Glutamatergic neuron (in vitro differentiated cells): ENCODE measurements around the gene MERTK. TPM values are rescaled to one million over a fixed set of nuclear protein-coding genes. Genes with fewer than 3 reads are reported as not detected.

Source experiments
- DNase-seq: peaks from one replicate; pipeline ENCODE4 v3.0.0; 2022
- H3K27ac Mint-ChIP-seq: one replicate; pipeline ENCODE4 v1.8.0; 2020; ENCODE audit warnings: mild to moderate bottlenecking, mixed read lengths, inconsistent platforms; ENCODE audit not compliant: unreplicated experiment
- H3K27me3 Mint-ChIP-seq: one replicate; pipeline ENCODE4 v1.8.0; 2020; ENCODE audit warnings: mild to moderate bottlenecking, moderate library complexity, mixed read lengths, inconsistent platforms; ENCODE audit not compliant: unreplicated experiment
- H3K36me3 Mint-ChIP-seq: one replicate; pipeline ENCODE4 v1.8.0; 2020; ENCODE audit warnings: mild to moderate bottlenecking, mixed read lengths, inconsistent platforms; ENCODE audit not compliant: unreplicated experiment
- H3K4me1 Mint-ChIP-seq: one replicate; pipeline ENCODE4 v1.8.0; 2020; ENCODE audit warnings: mild to moderate bottlenecking, low read depth, mixed read lengths, inconsistent platforms; ENCODE audit not compliant: unreplicated experiment
- H3K4me3 Mint-ChIP-seq: one replicate; pipeline ENCODE4 v1.8.0; 2020; ENCODE audit warnings: mild to moderate bottlenecking, mixed read lengths, inconsistent platforms; ENCODE audit not compliant: unreplicated experiment
- H3K9me3 Mint-ChIP-seq: one replicate; pipeline ENCODE4 v1.8.0; 2020; ENCODE audit warnings: mild to moderate bottlenecking, moderate library complexity, mixed read lengths, inconsistent platforms; ENCODE audit not compliant: unreplicated experiment
- total RNA-seq: library from RNA; stranded (reverse); fragmentation: NEBNext Ultra II Directional; extraction: Animal tissue kit (Norgen Biotek cat#: 25700); gene quantifications from one replicate; pipeline ENCODE4 v1.2.1, GENCODE V29; 2021; ENCODE audit not compliant: unreplicated experiment
- TF ChIP-seq, protein P1 (sequence below): fragments of 200-600 bp; sonication (generic); IDR thresholded peaks from one replicate; pipeline ENCODE4 v1.5.0; 2021; ENCODE audit not compliant: partially characterized antibody, unreplicated experiment

Gene MERTK
- total RNA-seq, 1 donor from 2014 or later = 2.3 TPM

DNA sequence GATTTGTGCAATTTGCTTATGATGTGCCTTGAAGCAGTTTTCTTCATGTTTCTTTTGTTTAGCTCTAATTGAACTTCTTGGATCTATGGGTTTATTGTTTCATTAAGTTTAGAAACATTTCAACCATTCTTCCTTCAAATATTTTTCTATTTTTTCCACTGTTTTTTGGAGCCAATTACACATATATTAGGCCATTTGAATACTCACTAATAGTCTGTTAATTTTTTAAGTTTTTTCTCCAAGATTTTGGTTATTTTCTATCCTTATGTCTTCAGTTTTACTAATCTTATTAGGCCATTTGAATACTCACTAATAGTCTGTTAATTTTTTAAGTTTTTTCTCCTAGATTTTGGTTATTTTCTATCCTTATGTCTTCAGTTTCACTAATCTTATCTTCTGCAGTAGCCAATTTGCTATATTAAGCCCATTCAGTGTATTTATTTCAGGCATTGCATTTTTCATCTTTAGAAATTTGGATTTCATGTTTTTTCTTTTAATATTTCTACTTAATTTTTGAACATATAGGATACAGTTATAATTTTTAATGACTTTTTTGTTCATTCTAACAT is 147.1 kb downstream of the MERTK start:
- H3K27me3 Mint-ChIP-seq = no peaks in the 10 kb centered on the region
- H3K9me3 Mint-ChIP-seq = no peaks in the 10 kb centered on the region
- TF ChIP-seq, protein P1, sequence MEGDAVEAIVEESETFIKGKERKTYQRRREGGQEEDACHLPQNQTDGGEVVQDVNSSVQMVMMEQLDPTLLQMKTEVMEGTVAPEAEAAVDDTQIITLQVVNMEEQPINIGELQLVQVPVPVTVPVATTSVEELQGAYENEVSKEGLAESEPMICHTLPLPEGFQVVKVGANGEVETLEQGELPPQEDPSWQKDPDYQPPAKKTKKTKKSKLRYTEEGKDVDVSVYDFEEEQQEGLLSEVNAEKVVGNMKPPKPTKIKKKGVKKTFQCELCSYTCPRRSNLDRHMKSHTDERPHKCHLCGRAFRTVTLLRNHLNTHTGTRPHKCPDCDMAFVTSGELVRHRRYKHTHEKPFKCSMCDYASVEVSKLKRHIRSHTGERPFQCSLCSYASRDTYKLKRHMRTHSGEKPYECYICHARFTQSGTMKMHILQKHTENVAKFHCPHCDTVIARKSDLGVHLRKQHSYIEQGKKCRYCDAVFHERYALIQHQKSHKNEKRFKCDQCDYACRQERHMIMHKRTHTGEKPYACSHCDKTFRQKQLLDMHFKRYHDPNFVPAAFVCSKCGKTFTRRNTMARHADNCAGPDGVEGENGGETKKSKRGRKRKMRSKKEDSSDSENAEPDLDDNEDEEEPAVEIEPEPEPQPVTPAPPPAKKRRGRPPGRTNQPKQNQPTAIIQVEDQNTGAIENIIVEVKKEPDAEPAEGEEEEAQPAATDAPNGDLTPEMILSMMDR = no peak
- peaks cover 18% of the 10 kb centered on the region for H3K36me3 Mint-ChIP-seq
- no peak for DNase-seq
- no peak overlapping the region for H3K4me3 Mint-ChIP-seq
- H3K4me1 Mint-ChIP-seq = no peaks in the 10 kb centered on the region
- H3K27ac Mint-ChIP-seq = no peak overlapping the region

DNA sequence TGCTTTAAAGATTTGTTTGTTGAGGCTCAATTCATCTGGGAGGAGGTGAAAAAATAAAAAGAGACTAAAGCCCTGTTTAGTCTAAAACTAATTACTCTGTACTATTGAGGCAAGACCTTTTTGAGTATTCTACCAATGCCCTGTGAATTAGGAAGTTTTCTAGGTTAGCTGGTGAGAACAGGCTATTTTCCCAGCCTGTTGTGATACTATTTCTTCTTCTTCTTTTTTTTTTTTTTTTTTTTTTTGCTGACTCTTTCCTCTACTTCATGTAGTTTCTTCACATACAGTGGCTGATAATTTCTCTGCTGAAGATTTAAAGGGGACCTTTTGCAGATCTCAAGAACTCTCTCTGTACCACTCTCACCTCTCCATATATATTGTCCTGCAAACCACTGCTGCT is 147.8 kb downstream of the MERTK start:
- no peak for DNase-seq
- H3K9me3 Mint-ChIP-seq = no peaks in the 10 kb centered on the region
- TF ChIP-seq, protein P1 = no peak
- H3K4me3 Mint-ChIP-seq = no peak overlapping the region
- no peak overlapping the region for H3K27ac Mint-ChIP-seq
- H3K27me3 Mint-ChIP-seq = no peaks in the 10 kb centered on the region
- no peaks in the 10 kb centered on the region for H3K4me1 Mint-ChIP-seq
- peaks cover 18% of the 10 kb centered on the region for H3K36me3 Mint-ChIP-seq

DNA sequence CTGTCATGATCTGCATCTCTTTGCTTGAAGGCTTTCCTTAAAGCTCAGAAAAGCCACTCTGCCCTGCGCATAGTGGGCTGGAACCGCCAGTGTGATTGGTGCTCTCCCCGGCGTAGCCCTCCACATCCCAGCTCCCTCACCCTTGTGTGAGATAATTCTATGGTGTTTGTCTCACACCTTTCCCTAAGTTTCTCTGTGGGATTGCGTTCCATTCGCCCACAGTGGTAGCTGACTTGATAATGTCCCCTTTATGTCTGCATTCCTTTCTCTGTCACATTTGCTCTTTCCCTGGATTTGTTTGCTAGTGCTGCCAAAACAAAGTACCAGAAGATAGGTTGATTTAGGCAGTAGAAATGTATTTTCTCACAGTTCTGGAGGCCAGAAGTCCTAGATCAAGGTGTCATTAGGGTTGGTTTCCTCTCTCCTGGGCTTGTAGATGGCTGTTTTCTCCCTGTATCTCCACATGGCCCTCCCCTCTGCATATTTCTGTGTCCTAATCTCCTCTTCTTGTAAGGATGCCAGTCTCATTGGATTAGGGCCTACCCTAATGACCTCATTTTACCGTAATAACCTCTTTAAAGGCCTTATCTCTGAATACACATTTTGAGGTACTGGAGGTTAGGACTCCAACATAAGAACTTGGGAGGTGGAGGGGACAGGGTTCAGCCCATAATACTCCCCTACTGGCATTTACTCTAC is 149.3 kb downstream of the MERTK start:
- H3K27ac Mint-ChIP-seq = no peak overlapping the region
- no peaks in the 10 kb centered on the region for H3K4me1 Mint-ChIP-seq
- peaks cover 18% of the 10 kb centered on the region for H3K36me3 Mint-ChIP-seq

DNA sequence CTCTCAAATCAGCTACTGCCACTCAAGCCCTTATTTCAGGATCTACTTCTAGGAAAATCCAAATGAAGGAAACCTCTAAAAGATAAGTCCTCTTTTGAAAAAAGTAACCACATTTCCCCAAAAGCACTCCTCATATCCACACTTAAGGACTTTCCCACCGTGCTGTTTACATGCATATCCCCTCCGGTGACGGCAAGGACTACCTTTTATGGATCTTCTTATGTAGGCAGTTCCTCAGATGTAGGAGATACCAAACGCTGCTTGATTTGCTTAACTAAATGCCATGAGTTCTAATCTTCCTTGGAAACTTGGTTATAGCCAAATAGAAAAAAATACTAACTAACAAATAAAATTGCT is 149.8 kb downstream of the MERTK start:
- H3K4me1 Mint-ChIP-seq = no peaks in the 10 kb centered on the region
- peaks cover 2% of the 10 kb centered on the region for H3K27me3 Mint-ChIP-seq
- H3K9me3 Mint-ChIP-seq = no peaks in the 10 kb centered on the region
- no peak overlapping the region for H3K4me3 Mint-ChIP-seq
- peaks cover 18% of the 10 kb centered on the region for H3K36me3 Mint-ChIP-seq
- no peak overlapping the region for H3K27ac Mint-ChIP-seq
- TF ChIP-seq, protein P1 = no peak
- no peak for DNase-seq

More for the DNA sequence above, 149.3 kb downstream of the MERTK start:
- H3K27me3 Mint-ChIP-seq = no peaks in the 10 kb centered on the region
- no peaks in the 10 kb centered on the region for H3K9me3 Mint-ChIP-seq
- no peak overlapping the region for H3K4me3 Mint-ChIP-seq
- TF ChIP-seq, protein P1 = no peak
- no peak for DNase-seq

DNA sequence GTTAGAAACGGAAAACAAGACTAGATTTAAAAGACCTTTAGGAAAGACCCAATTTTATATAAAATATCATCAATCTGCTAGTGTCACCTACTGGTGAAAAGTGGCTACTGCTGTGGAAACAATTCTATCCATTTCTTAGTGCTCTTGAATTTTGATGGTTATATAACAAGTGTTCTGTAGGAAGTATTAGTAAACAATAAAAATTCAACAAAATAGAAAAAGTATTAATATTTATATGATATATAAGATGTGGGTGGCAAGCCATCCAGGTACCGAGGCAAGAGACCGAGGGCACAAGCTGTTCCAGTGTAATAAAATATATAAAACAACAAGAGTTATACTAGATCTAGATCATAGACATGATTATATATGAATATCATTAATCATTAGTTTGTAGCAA is 150.5 kb downstream of the MERTK start:
- H3K9me3 Mint-ChIP-seq = no peaks in the 10 kb centered on the region
- TF ChIP-seq, protein P1 = peak; percentile 87
- no peak for DNase-seq

More for the DNA sequence above, 150.5 kb downstream of the MERTK start:
- H3K36me3 Mint-ChIP-seq = peaks cover 18% of the 10 kb centered on the region
- H3K27ac Mint-ChIP-seq = no peak overlapping the region
- no peak overlapping the region for H3K4me3 Mint-ChIP-seq
- H3K4me1 Mint-ChIP-seq = no peaks in the 10 kb centered on the region
- H3K27me3 Mint-ChIP-seq = peaks cover 2% of the 10 kb centered on the region
